Measurements from ENCODE around the gene ANKRD36C.
A peak's percentile ranks its signal among the peaks of the same experiment; 100 is the strongest.
"Not testable (repeated sequence)": the region's sequence is repeated elsewhere in the genome, so short reads cannot be mapped to it uniquely, and the experiment has no call there.

DNA sequence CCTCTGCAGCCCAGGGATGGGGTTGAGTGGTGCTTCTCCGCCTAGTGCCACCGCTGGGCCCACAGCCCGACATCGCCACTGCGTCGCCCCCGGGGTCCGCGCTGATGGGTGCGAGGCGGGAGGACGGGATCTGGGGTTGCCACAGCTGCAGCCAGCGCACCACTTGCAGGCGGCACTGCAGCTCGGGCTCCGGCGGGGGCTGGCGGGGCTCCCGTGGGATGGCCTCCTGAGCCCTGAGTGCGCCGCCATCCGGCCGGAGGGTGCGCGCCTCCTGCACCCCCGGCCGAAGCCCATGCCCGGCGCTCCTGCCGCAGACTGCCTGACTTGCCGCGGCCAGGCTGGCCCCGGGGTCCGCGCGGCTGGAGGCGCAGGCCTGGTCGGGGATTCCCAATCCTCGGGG is 478 bp upstream of the ANKRD36C start:
- not testable (repeated sequence) for TF ChIP-seq POLR2A (IDR thresholded peaks at IDR 0.05)
- TF ChIP-seq, protein P1, sequence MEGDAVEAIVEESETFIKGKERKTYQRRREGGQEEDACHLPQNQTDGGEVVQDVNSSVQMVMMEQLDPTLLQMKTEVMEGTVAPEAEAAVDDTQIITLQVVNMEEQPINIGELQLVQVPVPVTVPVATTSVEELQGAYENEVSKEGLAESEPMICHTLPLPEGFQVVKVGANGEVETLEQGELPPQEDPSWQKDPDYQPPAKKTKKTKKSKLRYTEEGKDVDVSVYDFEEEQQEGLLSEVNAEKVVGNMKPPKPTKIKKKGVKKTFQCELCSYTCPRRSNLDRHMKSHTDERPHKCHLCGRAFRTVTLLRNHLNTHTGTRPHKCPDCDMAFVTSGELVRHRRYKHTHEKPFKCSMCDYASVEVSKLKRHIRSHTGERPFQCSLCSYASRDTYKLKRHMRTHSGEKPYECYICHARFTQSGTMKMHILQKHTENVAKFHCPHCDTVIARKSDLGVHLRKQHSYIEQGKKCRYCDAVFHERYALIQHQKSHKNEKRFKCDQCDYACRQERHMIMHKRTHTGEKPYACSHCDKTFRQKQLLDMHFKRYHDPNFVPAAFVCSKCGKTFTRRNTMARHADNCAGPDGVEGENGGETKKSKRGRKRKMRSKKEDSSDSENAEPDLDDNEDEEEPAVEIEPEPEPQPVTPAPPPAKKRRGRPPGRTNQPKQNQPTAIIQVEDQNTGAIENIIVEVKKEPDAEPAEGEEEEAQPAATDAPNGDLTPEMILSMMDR (IDR thresholded peaks at IDR 0.05 in 8 of 11, conservative IDR thresholded peaks at IDR 0.05 in 3 of 11) = not testable (repeated sequence)
- TF ChIP-seq POLR2AphosphoS5 (IDR thresholded peaks at IDR 0.05) = peak in 2 of 3 donors; percentile 22 to 61

Measured in spleen (tissue), 7 donors.